ENCODE results near the gene RNASEH2A. TPM values are rescaled to one million over a fixed set of nuclear protein-coding genes. Genes with fewer than 3 reads are reported as not detected.
A peak's percentile ranks its signal among the peaks of the same experiment; 100 is the strongest.

RNASEH2A gene
- total and polyA plus RNA-seq, 2 of the 13 experiments (the other 11 are each of a cell fraction or from before 2014, with no cell fraction given): 25.1 to 35.8 TPM

DNA sequence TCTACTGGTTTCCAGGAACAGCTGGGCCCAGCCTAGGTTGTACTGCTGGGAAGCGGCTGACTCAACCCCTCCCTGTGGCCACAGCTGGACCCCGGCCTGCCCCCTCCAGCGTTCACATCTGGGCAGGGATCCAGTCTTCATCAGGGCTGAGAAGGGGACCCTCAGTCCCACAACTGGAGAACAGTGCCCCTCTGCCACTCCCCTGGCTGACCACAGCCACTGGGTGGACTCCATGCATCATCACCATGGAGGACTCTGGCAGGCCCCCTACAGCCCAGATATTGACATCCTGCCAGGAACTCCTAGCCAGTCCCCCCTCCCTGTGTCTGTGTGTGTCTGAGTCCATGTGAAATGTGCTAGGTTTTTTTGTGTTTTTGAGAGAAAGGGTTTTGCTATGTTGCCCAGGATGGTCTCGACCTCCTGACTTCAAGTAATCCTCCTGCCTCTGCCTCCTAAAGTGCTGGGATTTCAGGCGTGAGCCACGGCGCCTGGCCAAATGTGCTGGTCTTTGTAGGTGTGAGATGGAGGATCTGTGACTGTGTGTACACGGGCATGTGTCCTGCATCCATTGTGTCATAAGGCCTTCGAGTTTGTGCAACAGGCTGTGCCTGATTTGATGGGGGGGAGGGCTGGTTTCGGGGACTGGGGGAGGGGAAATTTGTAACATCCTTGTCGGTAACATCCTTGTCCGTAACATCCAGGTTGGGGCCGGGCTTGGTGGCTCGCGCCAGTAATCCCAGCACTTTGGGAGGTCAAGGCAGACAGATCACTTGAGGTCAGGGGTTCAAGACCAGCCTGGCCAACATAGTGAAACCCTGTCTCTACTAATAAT is 27.0 kb upstream of the RNASEH2A start (continued):
- TF ChIP-seq SRF (IDR thresholded peaks at IDR 0.05; ENCODE audit: low read depth, low read length): no peak
- TF ChIP-seq ZNF703 (CRISPR knock-in tag; IDR thresholded peaks at IDR 0.05; ENCODE audit: borderline replicate concordance): no peak
- TF ChIP-seq NCOA2 (CRISPR knock-in tag; IDR thresholded peaks at IDR 0.05): peak; percentile 15; the same call in 1 of the 2 replicates
- TF ChIP-seq ZNF674 (CRISPR knock-in tag; IDR thresholded peaks at IDR 0.05; ENCODE audit: low read depth): no peak
- no peak for TF ChIP-seq ZNF678 (CRISPR knock-in tag; IDR thresholded peaks at IDR 0.05)
- TF ChIP-seq SOX5 (CRISPR knock-in tag; IDR thresholded peaks at IDR 0.05; ENCODE audit: borderline replicate concordance): no peak
- TF ChIP-seq, protein P1, sequence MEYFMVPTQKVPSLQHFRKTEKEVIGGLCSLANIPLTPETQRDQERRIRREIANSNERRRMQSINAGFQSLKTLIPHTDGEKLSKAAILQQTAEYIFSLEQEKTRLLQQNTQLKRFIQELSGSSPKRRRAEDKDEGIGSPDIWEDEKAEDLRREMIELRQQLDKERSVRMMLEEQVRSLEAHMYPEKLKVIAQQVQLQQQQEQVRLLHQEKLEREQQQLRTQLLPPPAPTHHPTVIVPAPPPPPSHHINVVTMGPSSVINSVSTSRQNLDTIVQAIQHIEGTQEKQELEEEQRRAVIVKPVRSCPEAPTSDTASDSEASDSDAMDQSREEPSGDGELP (IDR thresholded peaks at IDR 0.05; ENCODE audit: borderline replicate concordance, low read depth): peak; percentile 73; the same call in 1 of the 2 replicates
- no peak for TF ChIP-seq SRY (CRISPR knock-in tag; IDR thresholded peaks at IDR 0.05)
- TF ChIP-seq CENPT (CRISPR knock-in tag; IDR thresholded peaks at IDR 0.05; ENCODE audit: low read depth): no peak
- TF ChIP-seq, protein P2, sequence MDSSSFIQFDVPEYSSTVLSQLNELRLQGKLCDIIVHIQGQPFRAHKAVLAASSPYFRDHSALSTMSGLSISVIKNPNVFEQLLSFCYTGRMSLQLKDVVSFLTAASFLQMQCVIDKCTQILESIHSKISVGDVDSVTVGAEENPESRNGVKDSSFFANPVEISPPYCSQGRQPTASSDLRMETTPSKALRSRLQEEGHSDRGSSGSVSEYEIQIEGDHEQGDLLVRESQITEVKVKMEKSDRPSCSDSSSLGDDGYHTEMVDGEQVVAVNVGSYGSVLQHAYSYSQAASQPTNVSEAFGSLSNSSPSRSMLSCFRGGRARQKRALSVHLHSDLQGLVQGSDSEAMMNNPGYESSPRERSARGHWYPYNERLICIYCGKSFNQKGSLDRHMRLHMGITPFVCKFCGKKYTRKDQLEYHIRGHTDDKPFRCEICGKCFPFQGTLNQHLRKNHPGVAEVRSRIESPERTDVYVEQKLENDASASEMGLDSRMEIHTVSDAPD (CRISPR knock-in tag; IDR thresholded peaks at IDR 0.05): no peak
- TF ChIP-seq TARDBP (CRISPR knock-in tag; IDR thresholded peaks at IDR 0.05): no peak
- TF ChIP-seq, protein P3, sequence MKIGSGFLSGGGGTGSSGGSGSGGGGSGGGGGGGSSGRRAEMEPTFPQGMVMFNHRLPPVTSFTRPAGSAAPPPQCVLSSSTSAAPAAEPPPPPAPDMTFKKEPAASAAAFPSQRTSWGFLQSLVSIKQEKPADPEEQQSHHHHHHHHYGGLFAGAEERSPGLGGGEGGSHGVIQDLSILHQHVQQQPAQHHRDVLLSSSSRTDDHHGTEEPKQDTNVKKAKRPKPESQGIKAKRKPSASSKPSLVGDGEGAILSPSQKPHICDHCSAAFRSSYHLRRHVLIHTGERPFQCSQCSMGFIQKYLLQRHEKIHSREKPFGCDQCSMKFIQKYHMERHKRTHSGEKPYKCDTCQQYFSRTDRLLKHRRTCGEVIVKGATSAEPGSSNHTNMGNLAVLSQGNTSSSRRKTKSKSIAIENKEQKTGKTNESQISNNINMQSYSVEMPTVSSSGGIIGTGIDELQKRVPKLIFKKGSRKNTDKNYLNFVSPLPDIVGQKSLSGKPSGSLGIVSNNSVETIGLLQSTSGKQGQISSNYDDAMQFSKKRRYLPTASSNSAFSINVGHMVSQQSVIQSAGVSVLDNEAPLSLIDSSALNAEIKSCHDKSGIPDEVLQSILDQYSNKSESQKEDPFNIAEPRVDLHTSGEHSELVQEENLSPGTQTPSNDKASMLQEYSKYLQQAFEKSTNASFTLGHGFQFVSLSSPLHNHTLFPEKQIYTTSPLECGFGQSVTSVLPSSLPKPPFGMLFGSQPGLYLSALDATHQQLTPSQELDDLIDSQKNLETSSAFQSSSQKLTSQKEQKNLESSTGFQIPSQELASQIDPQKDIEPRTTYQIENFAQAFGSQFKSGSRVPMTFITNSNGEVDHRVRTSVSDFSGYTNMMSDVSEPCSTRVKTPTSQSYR (CRISPR knock-in tag; IDR thresholded peaks at IDR 0.05; ENCODE audit: borderline replicate concordance): peak; percentile 54; the same call in 1 of the 2 replicates
- TF ChIP-seq PRPF4 (IDR thresholded peaks at IDR 0.05; ENCODE audit: low read depth, low read length, poor library complexity, severe bottlenecking): no peak
- peak; percentile 46; the same call in 1 of the 2 replicates for TF ChIP-seq FOSL2 (CRISPR knock-in tag; IDR thresholded peaks at IDR 0.05)
- TF ChIP-seq EP300 (IDR thresholded peaks at IDR 0.05; ENCODE audit: low read depth in 2 of 2, low read length in 2 of 2): no peak
- 0 out of 2 replicates have a peak, but pooled peaks have one; percentile 22 for TF ChIP-seq EP300 (CRISPR knock-in tag; IDR thresholded peaks at IDR 0.05; ENCODE audit: borderline replicate concordance)
- no peak for TF ChIP-seq ZNF543 (CRISPR knock-in tag; IDR thresholded peaks at IDR 0.05)
- TF ChIP-seq, protein P4, sequence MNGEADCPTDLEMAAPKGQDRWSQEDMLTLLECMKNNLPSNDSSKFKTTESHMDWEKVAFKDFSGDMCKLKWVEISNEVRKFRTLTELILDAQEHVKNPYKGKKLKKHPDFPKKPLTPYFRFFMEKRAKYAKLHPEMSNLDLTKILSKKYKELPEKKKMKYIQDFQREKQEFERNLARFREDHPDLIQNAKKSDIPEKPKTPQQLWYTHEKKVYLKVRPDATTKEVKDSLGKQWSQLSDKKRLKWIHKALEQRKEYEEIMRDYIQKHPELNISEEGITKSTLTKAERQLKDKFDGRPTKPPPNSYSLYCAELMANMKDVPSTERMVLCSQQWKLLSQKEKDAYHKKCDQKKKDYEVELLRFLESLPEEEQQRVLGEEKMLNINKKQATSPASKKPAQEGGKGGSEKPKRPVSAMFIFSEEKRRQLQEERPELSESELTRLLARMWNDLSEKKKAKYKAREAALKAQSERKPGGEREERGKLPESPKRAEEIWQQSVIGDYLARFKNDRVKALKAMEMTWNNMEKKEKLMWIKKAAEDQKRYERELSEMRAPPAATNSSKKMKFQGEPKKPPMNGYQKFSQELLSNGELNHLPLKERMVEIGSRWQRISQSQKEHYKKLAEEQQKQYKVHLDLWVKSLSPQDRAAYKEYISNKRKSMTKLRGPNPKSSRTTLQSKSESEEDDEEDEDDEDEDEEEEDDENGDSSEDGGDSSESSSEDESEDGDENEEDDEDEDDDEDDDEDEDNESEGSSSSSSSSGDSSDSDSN (CRISPR knock-in tag; IDR thresholded peaks at IDR 0.05): 0 out of 2 replicates have a peak, but pooled peaks have one; percentile 40
- TF ChIP-seq, protein P5, sequence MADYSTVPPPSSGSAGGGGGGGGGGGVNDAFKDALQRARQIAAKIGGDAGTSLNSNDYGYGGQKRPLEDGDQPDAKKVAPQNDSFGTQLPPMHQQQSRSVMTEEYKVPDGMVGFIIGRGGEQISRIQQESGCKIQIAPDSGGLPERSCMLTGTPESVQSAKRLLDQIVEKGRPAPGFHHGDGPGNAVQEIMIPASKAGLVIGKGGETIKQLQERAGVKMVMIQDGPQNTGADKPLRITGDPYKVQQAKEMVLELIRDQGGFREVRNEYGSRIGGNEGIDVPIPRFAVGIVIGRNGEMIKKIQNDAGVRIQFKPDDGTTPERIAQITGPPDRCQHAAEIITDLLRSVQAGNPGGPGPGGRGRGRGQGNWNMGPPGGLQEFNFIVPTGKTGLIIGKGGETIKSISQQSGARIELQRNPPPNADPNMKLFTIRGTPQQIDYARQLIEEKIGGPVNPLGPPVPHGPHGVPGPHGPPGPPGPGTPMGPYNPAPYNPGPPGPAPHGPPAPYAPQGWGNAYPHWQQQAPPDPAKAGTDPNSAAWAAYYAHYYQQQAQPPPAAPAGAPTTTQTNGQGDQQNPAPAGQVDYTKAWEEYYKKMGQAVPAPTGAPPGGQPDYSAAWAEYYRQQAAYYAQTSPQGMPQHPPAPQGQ (CRISPR knock-in tag; IDR thresholded peaks at IDR 0.05; ENCODE audit: borderline replicate concordance): no peak
- TF ChIP-seq KDM6A (CRISPR knock-in tag; IDR thresholded peaks at IDR 0.05; ENCODE audit: low read depth): no peak
